CD14-positive monocyte (primary cell): ENCODE results near the gene MSMB. TPM values are rescaled to one million over a fixed set of nuclear protein-coding genes. Genes with fewer than 3 reads are reported as not detected.
"Not testable (repeated sequence)": the region's sequence is repeated elsewhere in the genome, so short reads cannot be mapped to it uniquely, and the experiment has no call there.

Experiments used
- DNase-seq, 3 donors: peaks; one replicate each; pipeline ENCODE4 v3.0.0-alpha.2; 2011 to 2022
- H2AFZ ChIP-seq: 2 replicates; pipeline ENCODE4 v1.6.0; 2012; ENCODE audit warnings: mild to moderate bottlenecking, low read depth, low read length, inconsistent platforms; ENCODE audit not compliant: insufficient read depth, poor library complexity, severe bottlenecking
- H3K27ac ChIP-seq, 2 donors: 1 replicate in 1 of 2; 2 replicates in 1 of 2; pipeline ENCODE4 v1.5.1; 2012 to 2013; ENCODE audit warnings: low read length in 2 of 2, control low read depth in 1 of 2, inconsistent platforms in 1 of 2, low read depth in 1 of 2, mild to moderate bottlenecking in 1 of 2
- H3K27me3 ChIP-seq, 2 donors: one replicate each; pipeline versions ENCODE4 v1.6.0 to v1.6.1; 2011 to 2013; ENCODE audit warnings: low read length in 2 of 2; ENCODE audit not compliant: control insufficient read depth in 2 of 2, insufficient read depth in 2 of 2
- H3K36me3 ChIP-seq, 2 donors: replicated peaks in 1 of 2; 1 replicate in 1 of 2; 2 replicates in 1 of 2; pipeline versions ENCODE4 v1.5.1 to v1.6.1; 2012 to 2013; ENCODE audit warnings: low read length in 2 of 2, control low read depth in 1 of 2, inconsistent platforms in 1 of 2, mild to moderate bottlenecking in 1 of 2; ENCODE audit not compliant: insufficient read depth in 2 of 2, control insufficient read depth in 1 of 2
- H3K4me1 ChIP-seq, 2 donors: 1 replicate in 1 of 2; 2 replicates in 1 of 2; pipeline versions ENCODE4 v1.5.1 to v1.6.1; 2012 to 2013; ENCODE audit warnings: low read length in 2 of 2, control low read depth in 1 of 2, inconsistent platforms in 1 of 2, mild to moderate bottlenecking in 1 of 2, moderate library complexity in 1 of 2; ENCODE audit not compliant: insufficient read depth in 2 of 2, control insufficient read depth in 1 of 2
- H3K4me2 ChIP-seq: replicated peaks from 2 replicates; pipeline ENCODE3; 2012; ENCODE audit warnings: low read length, moderate library complexity, mild to moderate bottlenecking; ENCODE audit not compliant: poor library complexity, severe bottlenecking; ENCODE audit errors: extremely low read depth
- H3K4me3 ChIP-seq, 3 experiments: fragments of 200-600 bp in 1 of 3; sonication (generic) in 1 of 3; replicated peaks in 1 of 3; 1 replicate in 2 of 3; 2 replicates in 1 of 3; pipeline ENCODE4 v1.5.1; 2011 to 2013; ENCODE audit warnings: low read length in 3 of 3, mild to moderate bottlenecking in 3 of 3, control low read depth in 2 of 3, low read depth in 2 of 3, inconsistent platforms in 1 of 3, moderate library complexity in 1 of 3
- H3K79me2 ChIP-seq: 2 replicates; pipeline ENCODE4 v1.6.0; 2012; ENCODE audit warnings: mild to moderate bottlenecking, control low read depth, inconsistent platforms, low read length, moderate library complexity; ENCODE audit not compliant: insufficient read depth
- H3K9ac ChIP-seq: 2 replicates; pipeline ENCODE4 v1.6.0; 2017; ENCODE audit warnings: low read length, mild to moderate bottlenecking; ENCODE audit not compliant: insufficient read depth, poor library complexity, severe bottlenecking
- H3K9me3 ChIP-seq, 2 donors: replicated peaks in 1 of 2; 1 replicate in 1 of 2; 2 replicates in 1 of 2; pipeline versions ENCODE4 v1.5.1 to v1.6.1; 2012 to 2013; ENCODE audit warnings: low read length in 2 of 2, control low read depth in 1 of 2; ENCODE audit not compliant: control insufficient read depth in 1 of 2, insufficient read depth in 1 of 2
- H4K20me1 ChIP-seq: 2 replicates; pipeline ENCODE4 v1.6.0; 2012; ENCODE audit warnings: mild to moderate bottlenecking, low read length, control low read depth, moderate library complexity; ENCODE audit not compliant: insufficient read depth
- H3K27ac Mint-ChIP-seq, 7 donors: one replicate each; pipeline ENCODE4 v1.8.0; 2020; ENCODE audit warnings: mild to moderate bottlenecking in 7 of 7, mixed read lengths in 7 of 7, moderate library complexity in 6 of 7, inconsistent platforms in 2 of 7
- H3K27me3 Mint-ChIP-seq, 3 donors: one replicate each; pipeline ENCODE4 v1.8.0; 2021 to 2022; ENCODE audit warnings: low read depth in 3 of 3, mild to moderate bottlenecking in 3 of 3, mixed read lengths in 3 of 3, moderate library complexity in 3 of 3, inconsistent platforms in 1 of 3
- H3K36me3 Mint-ChIP-seq, 2 donors: one replicate each; pipeline ENCODE4 v1.8.0; 2020; ENCODE audit warnings: mixed read lengths in 2 of 2, inconsistent platforms in 1 of 2, mild to moderate bottlenecking in 1 of 2
- H3K4me1 Mint-ChIP-seq: one replicate; pipeline ENCODE4 v1.8.0; 2020; ENCODE audit warnings: mild to moderate bottlenecking, mixed read lengths
- H3K4me3 Mint-ChIP-seq, 2 donors: one replicate each; pipeline ENCODE4 v1.8.0; 2020; ENCODE audit warnings: mild to moderate bottlenecking in 2 of 2, mixed read lengths in 2 of 2, moderate library complexity in 1 of 2
- H3K9me3 Mint-ChIP-seq, 7 donors: one replicate each; pipeline ENCODE4 v1.8.0; 2020 to 2022; ENCODE audit warnings: mixed read lengths in 7 of 7, mild to moderate bottlenecking in 6 of 7, moderate library complexity in 6 of 7, inconsistent platforms in 2 of 7
- WGBS: methylation state at CpG from one replicate; pipeline ENCODE4 v1.1.5; 2013; ENCODE audit warnings: missing lambda C conversion rate; ENCODE audit not compliant: insufficient coverage; 5-methylcytosine and 5-hydroxymethylcytosine counted together
- intact Hi-C, 2 donors: fragments of 100-400 bp; cut with micrococcal nuclease; formaldehyde crosslinking; loops; one replicate each; pipeline versions ENCODE4 v1.15.0 to v1.15.1; 2023
- polyA plus RNA-seq, 3 donors: library from polyadenylated mRNA; depleted of rRNA in 1 of 3; unstranded in 2 of 3; stranded (reverse) in 1 of 3; fragments of 300-500 nt in 2 of 3; fragments of >200 nt in 1 of 3; fragmentation: Illumina TruSeq in 2 of 3; gene quantifications; 1 replicate in 2 of 3; 2 replicates in 1 of 3; pipeline ENCODE4 v1.2.3, GENCODE V29; 2012 to 2021
- TF ChIP-seq, protein P1 (sequence below): fragments of 200-600 bp; IDR thresholded peaks from one replicate; pipeline ENCODE4 v1.8.0; 2022; ENCODE audit warnings: antibody characterized with exemption, mild to moderate bottlenecking

The MSMB gene
- polyA plus RNA-seq, 3 donors, result not detected

- H3K27me3 ChIP-seq, result no peaks in the 10 kb centered on the region
- H3K4me1 ChIP-seq, result peaks cover 12 to 15% of the 10 kb centered on the region in 2 donors
- WGBS, result 100% methylated on average over 6 of the region's 7 CpGs
- TF ChIP-seq, protein P1, sequence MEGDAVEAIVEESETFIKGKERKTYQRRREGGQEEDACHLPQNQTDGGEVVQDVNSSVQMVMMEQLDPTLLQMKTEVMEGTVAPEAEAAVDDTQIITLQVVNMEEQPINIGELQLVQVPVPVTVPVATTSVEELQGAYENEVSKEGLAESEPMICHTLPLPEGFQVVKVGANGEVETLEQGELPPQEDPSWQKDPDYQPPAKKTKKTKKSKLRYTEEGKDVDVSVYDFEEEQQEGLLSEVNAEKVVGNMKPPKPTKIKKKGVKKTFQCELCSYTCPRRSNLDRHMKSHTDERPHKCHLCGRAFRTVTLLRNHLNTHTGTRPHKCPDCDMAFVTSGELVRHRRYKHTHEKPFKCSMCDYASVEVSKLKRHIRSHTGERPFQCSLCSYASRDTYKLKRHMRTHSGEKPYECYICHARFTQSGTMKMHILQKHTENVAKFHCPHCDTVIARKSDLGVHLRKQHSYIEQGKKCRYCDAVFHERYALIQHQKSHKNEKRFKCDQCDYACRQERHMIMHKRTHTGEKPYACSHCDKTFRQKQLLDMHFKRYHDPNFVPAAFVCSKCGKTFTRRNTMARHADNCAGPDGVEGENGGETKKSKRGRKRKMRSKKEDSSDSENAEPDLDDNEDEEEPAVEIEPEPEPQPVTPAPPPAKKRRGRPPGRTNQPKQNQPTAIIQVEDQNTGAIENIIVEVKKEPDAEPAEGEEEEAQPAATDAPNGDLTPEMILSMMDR, result no peak
- DNase-seq, result no peak
- H3K27me3 Mint-ChIP-seq, result peaks cover 0 to 4% (median 0%) of the 10 kb centered on the region in 3 donors
- intact Hi-C loops, result no loop called here
- peaks cover 3 to 8% of the 10 kb centered on the region in 2 donors for H3K9me3 ChIP-seq
- H4K20me1 ChIP-seq, result no peaks in the 10 kb centered on the region
- no peak overlapping the region for H3K4me3 ChIP-seq
- H3K9ac ChIP-seq, result no peak overlapping the region
- no peaks in the 10 kb centered on the region for H3K36me3 ChIP-seq
- H3K9me3 Mint-ChIP-seq, result peaks cover 4 to 10% (median 8%) of the 10 kb centered on the region in 7 donors
- peaks cover 12% of the 10 kb centered on the region for H3K4me1 Mint-ChIP-seq
- no peak overlapping the region for H3K4me3 Mint-ChIP-seq
- peaks cover 2 to 5% of the 10 kb centered on the region in 2 donors for H3K36me3 Mint-ChIP-seq
- H2AFZ ChIP-seq, result no peak overlapping the region
- H3K27ac ChIP-seq, result no peak overlapping the region
- H3K4me2 ChIP-seq, result no peak overlapping the region
- no peaks in the 10 kb centered on the region for H3K79me2 ChIP-seq
- peak overlapping the region in 1 of 7 donors; percentile 59 for H3K27ac Mint-ChIP-seq
Measured at GRCh38 chr10:46052057-46052790, 6.2 kb upstream of the MSMB start.

- Histone ChIP-seq H2AFZ (peak overlapping the region; percentile 28), H3K4me2 (peak overlapping the region; percentile 8), H3K27ac (no peak overlapping the region), H3K4me3 (no peak overlapping the region), H3K9ac (peak overlapping the region; percentile 11), H3K36me3 (no peaks in the 10 kb centered on the region), H3K79me2 (no peaks in the 10 kb centered on the region), H3K4me1 (peaks cover 12 to 15% of the 10 kb centered on the region in 2 donors), H3K27me3 (no peaks in the 10 kb centered on the region), H3K9me3 (no peaks in the 10 kb centered on the region), H4K20me1 (no peaks in the 10 kb centered on the region)
- TF ChIP-seq, protein P1, result no peak
- Mint-ChIP-seq H3K36me3 (no peaks in the 10 kb centered on the region), H3K27me3 (peaks cover 0 to 4% (median 0%) of the 10 kb centered on the region in 3 donors), H3K27ac (peak overlapping the region in 4 of 7 donors; percentile 1 to 54 (median 24)), H3K9me3 (peaks cover 0 to 2% (median 0%) of the 10 kb centered on the region in 7 donors), H3K4me1 (peaks cover 12% of the 10 kb centered on the region), H3K4me3 (no peak overlapping the region)
- peak in 2 of 3 donors; percentile 17 to 33 for DNase-seq
- 54% methylated on average over 9 of the region's 11 CpGs for WGBS
- intact Hi-C loops, result no loop called here
Measured at GRCh38 chr10:46050941-46051623, 5.0 kb upstream of the MSMB start.

DNA sequence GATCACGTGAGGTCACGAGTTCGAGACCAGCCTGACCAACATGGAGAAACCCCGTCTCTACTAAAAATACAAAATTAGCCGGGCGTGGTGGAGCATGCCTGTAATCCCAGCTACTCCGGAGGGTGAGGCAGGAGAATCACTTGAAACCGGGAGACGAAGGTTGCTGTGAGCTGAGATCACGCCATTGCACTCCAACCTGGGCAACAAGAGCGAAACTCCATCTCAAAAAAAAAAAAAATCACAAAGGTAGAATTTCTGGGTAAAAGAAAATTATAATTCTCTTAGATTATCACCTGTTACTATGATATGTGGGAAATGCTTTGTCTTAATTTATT lies 3.4 kb upstream of the MSMB start:
- H3K9me3 ChIP-seq, H3K4me3 Mint-ChIP-seq, H3K27ac ChIP-seq, H3K79me2 ChIP-seq, H3K27me3 Mint-ChIP-seq, H3K4me2 ChIP-seq, H3K36me3 ChIP-seq, H3K27ac Mint-ChIP-seq, H3K36me3 Mint-ChIP-seq, H3K27me3 ChIP-seq, H4K20me1 ChIP-seq, H3K4me1 ChIP-seq, intact Hi-C loops, DNase-seq, H3K4me1 Mint-ChIP-seq, H3K9me3 Mint-ChIP-seq, H3K9ac ChIP-seq, H3K4me3 ChIP-seq, H2AFZ ChIP-seq: not testable (repeated sequence)
- no CpG with 5 or more reads among the region's 11 CpGs for WGBS
